ENCODE data around the gene LRRC28.

LRRC28 gene

GRCh38 chr15:99424131-99424571 lies 172.9 kb downstream of the LRRC28 start:
- no peak for DNase-seq

DNA sequence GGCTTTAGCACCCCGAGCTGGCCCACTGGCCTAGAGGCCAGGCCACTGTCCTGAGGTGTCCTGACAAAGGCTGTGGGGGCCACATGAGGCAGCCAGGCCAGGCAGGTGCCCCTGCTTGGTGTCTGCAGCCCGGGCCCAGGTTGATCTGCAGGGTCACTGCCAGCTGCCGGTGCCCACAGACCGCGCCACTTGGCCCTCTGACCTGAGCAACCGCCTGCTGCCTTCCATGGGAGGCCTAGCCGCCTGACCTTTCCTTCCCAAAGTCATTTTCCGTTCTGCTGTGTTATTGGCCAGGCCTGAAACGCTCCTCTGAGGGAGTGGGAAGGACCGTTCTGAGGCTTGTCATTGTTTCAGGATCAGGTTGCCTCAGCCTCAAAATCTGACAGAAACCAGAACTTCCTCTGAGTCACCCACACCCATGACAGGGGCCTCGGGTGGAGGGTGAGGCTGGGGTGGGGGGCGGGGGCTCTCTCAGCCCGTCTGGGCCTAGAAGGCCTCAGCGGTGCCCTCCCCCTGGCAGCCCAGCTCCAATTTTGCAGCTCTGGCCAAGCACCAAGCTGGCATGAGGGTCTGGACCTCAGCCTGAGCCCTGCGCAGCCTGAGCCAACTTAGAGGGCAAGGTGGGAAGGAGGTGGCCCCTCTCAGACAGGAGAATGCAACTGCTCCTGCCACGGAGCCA lies 173.8 kb downstream of the LRRC28 start:
- DNase-seq: no peak

GRCh38 chr15:99425657-99426301 lies 174.5 kb downstream of the LRRC28 start:
- DNase-seq: no peak

GRCh38 chr15:99426431-99427105 lies 175.3 kb downstream of the LRRC28 start:
- no peak for DNase-seq

DNA sequence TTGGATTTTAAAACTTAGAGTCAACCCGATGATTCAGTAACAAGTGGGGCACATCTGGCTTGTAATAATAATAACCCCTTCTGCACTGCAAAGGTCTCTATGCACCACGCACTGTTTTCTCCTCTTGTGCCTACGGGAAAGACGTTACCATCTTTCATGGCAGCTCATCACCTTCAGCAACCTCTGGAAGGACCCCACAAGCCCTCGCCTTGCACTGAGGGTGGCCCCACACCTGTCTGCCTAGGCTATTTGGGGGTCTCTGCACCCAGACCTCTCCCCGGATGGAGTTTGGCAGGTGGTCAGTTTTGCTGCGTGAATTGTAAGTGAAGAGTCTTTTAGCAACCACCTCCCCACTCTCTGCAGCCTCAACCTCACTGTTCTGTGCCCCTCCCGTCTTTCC lies 175.9 kb downstream of the LRRC28 start:
- DNase-seq: no peak

DNA sequence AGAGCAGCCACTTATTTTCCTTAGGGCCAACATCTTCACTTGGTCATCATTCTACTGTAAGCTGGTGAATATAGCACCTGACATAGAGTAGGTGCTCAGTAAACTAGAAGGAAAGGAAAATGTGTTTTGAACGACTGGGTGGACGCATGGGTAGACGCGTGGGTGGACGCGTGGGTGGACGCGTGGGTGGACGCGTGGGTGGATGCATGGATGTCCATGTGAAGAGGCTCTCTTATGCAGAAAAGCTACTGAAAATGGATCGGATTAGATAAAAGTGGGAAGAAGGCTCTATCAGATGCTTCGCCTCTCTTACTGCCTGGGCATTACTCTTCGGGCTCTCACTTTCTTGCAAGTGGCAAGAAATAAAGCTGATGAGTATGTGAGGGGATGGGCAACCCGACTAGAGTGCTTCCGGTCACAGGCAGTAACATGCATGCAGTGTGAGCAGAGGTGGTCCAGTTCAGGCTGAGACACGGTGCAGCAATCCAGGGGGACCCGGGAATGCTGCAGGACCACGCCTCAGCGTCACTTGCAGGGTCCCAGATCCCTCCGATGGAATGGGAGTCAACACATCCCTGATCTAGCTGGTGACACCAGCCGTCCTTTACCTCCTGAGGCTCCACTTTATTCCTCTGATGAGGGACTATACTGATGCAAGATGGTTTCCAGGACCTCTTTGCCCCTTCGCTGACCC lies 176.5 kb downstream of the LRRC28 start:
- no peak for DNase-seq

GRCh38 chr15:99429681-99430081 lies 178.4 kb downstream of the LRRC28 start:
- no peak for DNase-seq

DNA sequence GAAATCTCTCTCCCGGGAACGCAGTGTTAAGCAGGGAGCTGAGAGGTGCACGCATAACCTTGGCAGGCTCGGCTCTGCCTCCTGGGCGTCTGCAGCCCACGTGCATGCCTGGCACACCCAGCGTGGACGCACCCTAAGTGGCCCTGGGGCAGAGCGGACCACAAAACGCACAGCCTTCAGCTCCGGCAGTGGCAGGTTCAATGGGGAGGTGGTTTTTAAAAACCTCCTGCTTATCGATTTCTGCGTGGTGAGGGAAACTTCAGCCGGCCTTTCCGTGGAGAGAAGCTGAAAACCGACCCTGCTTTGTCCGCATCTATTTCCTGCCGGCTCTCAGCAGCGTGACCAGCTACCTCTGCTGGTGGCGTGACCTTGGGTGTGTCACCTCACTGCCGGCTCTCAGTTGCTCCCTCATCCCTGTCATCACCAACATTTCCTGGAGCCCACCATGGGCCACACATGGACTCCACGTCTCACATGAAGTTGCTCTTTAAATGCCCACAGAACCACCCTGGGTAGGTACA lies 179.7 kb downstream of the LRRC28 start:
- DNase-seq: no peak

DNA sequence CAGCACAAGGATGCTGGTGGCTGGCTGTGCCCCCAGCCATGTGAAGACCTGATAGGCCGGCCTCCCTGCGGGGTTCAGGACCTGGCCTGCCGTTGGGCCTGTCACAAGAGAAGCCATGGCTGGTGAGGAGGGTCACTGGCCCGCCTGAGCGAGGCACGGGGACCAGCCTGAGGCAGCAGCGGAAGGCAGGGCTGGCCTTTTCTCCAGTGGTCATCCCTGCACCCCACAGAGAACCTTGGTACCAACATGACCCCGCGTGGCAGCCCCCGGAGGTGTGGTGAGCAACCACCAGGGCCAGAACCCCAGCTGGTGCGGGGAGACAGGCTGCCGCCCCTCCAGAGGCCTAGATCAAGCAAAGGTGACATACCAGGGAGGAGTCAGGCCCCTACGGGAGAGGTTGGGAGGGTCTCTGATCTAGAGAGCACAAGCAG lies 180.4 kb downstream of the LRRC28 start:
- no peak for DNase-seq

- DNase-seq: no peak
Measured at GRCh38 chr15:99432271-99433025, 181.2 kb downstream of the LRRC28 start.

- no peak for DNase-seq
Measured at GRCh38 chr15:99433026-99433756, 181.9 kb downstream of the LRRC28 start.

DNA sequence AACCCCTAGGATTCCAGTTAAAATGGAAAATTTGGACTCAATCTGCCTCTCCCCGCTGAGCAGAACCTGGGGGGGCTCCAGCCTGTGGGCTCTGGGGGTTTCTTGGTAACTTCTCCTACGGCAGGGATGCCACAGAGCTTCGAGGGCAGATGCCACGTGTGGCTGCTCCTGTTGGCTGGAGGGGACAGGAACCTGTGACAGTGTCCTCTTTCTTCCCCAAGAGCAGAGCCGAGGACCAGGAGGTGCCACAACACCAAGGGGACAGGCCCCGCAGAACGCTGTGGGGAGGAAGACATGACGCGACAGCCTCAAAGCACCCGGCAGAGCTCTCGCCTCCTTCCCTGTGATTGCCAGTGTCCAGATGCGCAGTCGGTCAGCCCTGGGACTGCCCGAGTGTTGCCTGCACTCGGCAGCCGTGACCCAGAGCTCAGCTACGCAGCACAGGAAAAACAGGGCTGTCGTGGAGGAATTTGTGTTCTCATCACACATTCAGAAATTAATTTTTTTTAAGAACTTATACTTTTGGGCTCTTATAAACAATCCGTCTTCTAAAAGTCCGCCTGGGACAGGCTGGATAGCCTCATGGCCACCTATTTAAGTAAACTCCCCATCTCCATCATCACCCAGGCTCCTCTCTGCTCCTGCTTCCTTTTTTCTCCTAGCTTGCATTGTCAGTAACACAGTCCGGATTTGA lies 182.6 kb downstream of the LRRC28 start:
- no peak for DNase-seq

- no peak for DNase-seq
Measured at GRCh38 chr15:99434506-99435112, 183.3 kb downstream of the LRRC28 start.

DNA sequence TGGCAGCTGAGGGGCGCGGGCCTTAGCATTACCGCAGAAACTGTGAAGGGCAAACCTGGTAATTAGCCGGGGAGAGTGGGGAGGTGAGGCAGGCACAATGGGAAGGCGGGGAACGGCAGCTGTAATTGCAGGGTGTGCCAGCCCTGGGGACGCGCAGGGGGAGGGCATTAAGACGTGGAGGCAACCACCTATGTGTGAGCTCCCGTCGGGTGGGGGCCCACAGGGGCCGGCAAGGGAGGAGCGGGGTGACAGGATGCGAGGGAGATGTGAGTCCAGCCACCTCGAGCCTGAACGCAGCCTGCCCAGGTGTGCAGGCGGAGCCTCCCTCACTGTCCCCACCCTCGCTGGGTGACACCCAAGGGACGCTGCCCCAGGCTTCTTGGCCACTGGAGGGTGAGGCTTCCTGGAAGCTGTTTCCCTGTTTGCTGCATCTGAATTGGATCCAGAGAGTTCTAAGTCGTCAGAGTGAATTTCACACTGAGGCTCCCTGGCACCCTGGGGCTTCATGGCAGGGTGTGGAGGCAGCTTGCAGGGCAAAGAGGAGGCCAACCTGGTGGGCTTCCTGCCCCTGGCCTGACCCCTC lies 183.9 kb downstream of the LRRC28 start:
- no peak for DNase-seq

- no peak for DNase-seq
Measured at GRCh38 chr15:99435877-99436541, 184.7 kb downstream of the LRRC28 start.

- DNase-seq: no peak
Measured at GRCh38 chr15:99436542-99437314, 185.4 kb downstream of the LRRC28 start.

DNA sequence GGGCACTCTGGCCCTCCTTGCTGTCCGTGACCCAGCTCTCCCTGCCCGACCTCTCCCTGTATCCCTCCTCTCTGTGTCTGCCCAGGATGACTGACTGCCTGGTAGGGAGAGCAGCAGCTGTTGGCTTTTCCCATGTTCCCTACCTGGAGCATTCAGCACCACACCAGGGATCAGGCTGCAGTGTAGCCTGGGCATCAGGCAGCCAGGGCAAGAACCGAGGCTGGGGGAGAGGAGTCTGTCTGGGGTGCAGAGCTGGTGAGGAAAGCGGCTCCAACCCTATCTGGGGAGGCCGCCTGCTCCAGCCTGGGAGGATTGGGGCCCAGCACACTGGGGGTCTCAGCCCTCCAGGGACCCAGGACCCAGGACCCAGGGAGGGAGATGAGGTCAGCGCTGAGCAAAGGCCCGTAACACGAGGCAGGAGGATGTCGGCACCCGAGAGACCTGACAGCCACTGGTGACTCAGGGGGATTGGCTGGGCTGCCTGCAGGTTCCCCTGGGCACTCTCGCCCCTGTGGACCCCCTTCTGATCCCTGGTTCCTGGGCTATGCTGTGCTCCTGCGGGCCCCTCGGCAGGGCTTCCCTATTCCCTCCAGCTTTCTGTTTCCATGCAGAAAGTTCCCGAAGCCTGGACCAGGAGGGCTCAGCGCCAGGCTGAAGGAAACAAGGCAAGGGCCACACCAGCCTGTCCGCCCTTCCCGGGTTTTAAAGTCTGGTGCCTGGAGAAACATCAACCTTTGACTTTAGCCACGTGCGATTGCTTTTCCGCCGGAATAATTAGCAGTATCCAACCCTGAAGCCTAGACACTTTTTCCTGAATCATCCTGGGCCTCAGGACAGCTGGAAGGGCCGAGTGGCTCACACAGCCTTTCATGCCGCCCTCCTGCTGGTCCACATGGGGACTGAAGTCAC lies 186.3 kb downstream of the LRRC28 start:
- DNase-seq: no peak

- no peak for DNase-seq
Measured at GRCh38 chr15:99438224-99438585, 186.9 kb downstream of the LRRC28 start.
